NOMO-1 (cell line): ENCODE results near the gene RBM33.
A peak's percentile ranks its signal among the peaks of the same experiment; 100 is the strongest.

ENCODE experiments used
- DNase-seq, 2 experiments: peaks; one replicate each; lab custom pipeline; 2025; ENCODE audit not compliant: unreplicated experiment in 2 of 2; lab: John Stamatoyannopoulos, UW

RBM33 gene

GRCh38 chr7:155625557-155625956, 18.9 kb upstream of the RBM33 start:
- DNase-seq, result no peak

GRCh38 chr7:155629171-155629570, 15.3 kb upstream of the RBM33 start:
- DNase-seq, result no peak

GRCh38 chr7:155631155-155631554, 13.3 kb upstream of the RBM33 start:
- no peak for DNase-seq

- DNase-seq, result no peak
Observed at GRCh38 chr7:155635817-155636216, 8.6 kb upstream of the RBM33 start.

GRCh38 chr7:155637155-155637554, 7.3 kb upstream of the RBM33 start:
- DNase-seq, result no peak

- no peak for DNase-seq
Observed at GRCh38 chr7:155638366-155638765, 6.1 kb upstream of the RBM33 start.

- no peak for DNase-seq
Observed at GRCh38 chr7:155639958-155640520, 4.4 kb upstream of the RBM33 start.

GRCh38 chr7:155640629-155641028, 3.8 kb upstream of the RBM33 start:
- no peak for DNase-seq

GRCh38 chr7:155643804-155644177, 670 bp upstream of the RBM33 start:
- no peak for DNase-seq

GRCh38 chr7:155644971-155645509, 579 bp downstream of the RBM33 start:
- DNase-seq, result peak in 1 of 2 experiments; percentile 5

- no peak for DNase-seq
Observed at GRCh38 chr7:155645662-155646061, 1.2 kb downstream of the RBM33 start.

GRCh38 chr7:155646669-155647068, 2.2 kb downstream of the RBM33 start:
- no peak for DNase-seq

- DNase-seq, result no peak
Observed at GRCh38 chr7:155647302-155647701, 2.8 kb downstream of the RBM33 start.

GRCh38 chr7:155647734-155648133, 3.3 kb downstream of the RBM33 start:
- no peak for DNase-seq

- DNase-seq, result no peak
Observed at GRCh38 chr7:155648752-155649339, 4.4 kb downstream of the RBM33 start.

- DNase-seq, result no peak
Observed at GRCh38 chr7:155649588-155649987, 5.1 kb downstream of the RBM33 start.

GRCh38 chr7:155652156-155653114, 8.0 kb downstream of the RBM33 start:
- DNase-seq, result no peak

- DNase-seq, result peak; percentile 1 to 28
Observed at GRCh38 chr7:155653803-155654202, 9.3 kb downstream of the RBM33 start.

GRCh38 chr7:155656891-155657290, 12.4 kb downstream of the RBM33 start:
- no peak for DNase-seq

GRCh38 chr7:155660059-155660757, 15.7 kb downstream of the RBM33 start:
- no peak for DNase-seq

GRCh38 chr7:155660758-155661093, 16.3 kb downstream of the RBM33 start:
- no peak for DNase-seq
